HG03159 (cell line): ENCODE measurements around the gene DTNB.

Experiments
- ATAC-seq: cut with Tn5 transposase; IDR thresholded peaks from one replicate; pipeline ENCODE4 v1.9.1; 2021; ENCODE audit warnings: mild to moderate bottlenecking, moderate library complexity; ENCODE audit not compliant: unreplicated experiment

The DTNB gene

DNA sequence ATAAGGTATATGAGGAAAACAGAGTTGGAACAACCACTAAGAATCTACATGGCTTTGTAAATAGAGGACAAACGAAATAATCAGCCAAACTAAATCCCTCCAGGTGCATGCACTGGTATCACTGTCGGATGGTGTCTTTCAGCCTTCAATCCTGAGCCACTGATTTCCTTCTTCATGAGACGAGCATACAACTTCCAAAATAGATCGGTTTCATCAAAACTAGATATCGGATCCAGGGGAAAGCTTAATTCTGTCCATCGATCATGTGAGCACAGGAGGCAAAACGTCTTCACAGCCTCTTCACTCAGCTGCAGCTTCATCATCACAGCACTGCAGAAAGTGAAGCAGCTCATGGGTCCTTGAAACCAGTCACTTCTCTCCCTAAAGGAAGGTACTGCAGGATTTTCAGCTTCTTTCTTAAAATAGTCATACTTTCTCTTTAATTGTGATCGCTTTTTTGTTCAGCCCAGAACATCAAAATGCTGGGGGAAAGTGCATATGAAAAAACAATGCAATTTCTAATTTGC, 80.5 kb downstream of the DTNB start:
- no peak for ATAC-seq

DNA sequence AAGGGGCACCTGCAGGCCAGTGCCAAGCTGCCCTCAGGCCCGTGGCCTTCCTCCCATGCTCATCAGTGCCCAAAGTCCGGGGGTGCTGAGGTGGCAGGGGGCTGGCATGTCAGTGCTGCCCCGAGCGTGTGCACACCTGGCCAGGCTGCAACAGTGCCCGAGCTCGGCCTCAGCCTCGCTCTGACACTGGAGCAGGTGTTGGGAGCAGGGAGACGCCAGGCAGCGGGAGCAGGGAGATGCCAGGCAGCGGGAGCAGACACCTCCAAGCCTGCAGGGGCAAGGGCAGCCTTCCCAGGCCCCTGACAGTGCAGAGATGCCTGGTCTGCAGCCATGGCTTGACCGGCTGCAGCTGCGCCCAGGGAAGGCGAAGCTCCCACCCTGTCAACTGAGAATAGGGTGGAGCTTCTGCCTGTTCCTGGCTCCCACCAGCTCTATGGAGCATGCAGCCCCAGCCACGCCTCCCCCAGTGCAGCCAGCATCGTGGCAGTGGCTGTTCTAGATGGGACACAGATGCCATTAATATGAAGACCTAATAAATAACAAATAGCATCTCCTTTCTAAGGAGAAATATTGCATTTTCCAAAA, 82.4 kb downstream of the DTNB start:
- no peak for ATAC-seq

DNA sequence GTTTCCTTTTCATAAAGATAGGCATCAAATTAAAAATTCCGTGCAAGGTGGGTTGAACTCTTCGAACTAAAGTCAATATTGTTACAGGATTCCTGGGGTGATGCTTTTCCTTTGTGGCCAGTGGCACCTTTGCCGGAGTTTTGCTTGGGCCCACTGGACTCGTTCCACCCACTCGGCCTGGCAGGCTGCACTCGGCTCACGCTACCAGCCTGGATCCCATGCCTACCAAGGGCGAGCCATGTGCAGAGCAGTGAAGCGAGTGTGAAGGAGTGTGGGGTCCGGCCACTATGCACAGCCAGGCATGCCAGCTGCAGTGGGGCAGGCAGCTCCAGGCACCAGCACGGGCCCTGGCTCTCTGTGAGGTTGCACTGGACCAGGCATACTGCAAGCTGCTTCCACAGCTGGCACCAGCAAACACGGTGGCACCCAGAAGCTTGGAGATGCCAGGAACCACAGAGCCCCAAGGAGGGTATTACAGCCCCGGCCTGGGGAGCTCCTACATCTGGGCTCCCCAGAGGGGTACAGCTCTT, 83.6 kb downstream of the DTNB start:
- ATAC-seq: no peak

DNA sequence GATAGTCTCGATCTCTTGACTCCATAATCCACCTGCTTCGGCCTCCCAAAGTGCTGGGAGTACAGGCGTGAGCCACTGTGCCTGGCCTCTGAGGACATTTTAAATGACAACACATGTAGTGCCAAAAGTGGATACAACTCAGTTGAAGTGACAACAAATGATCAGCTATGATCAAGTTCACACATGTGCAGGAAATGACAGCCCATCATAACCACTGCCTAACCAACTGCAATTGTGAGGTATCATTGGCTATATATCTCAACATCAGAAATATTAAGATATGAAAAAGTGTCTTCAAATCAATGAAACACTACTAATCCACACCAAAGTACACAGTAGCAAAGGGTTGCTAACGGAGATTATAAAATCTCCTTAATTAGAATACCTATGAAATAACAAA, 84.8 kb downstream of the DTNB start:
- no peak for ATAC-seq

DNA sequence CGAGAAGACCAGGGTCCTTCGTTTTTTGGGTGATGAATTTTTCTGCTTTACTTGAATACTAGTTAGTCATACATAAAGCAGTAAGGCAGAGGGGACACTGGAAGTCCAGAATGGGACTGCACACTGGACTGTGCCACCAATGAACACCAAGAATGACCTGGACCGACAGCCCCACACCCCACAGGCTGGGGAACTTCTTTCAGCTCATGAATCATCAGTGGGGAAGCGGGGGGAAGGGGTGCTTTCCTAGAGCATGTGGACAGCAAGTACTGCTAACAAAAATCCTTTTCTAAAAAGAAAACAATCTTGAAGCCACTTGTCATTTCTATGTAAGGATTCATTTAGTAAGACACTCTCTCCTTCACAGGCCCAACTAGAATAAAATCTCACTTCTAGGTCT, 86.0 kb downstream of the DTNB start:
- ATAC-seq: no peak

DNA sequence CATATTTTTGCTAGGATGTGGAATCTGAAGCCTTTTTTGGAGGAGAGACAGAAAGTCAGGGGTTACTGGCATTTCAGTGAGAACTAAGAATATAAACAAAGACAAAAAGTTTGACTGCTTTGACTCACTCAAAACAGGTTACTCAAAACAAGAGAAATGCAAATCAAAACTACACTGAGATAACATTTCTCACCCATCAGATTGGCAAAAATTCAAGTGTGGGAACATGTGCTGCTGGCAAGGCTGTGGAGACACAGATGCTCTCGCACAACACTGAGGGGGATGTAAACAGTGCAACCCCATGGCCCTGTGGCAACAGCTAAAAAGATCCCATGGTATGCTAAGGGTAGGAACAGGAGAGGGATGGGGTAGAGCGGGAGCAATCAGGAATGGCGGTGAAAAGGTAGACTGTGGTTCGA, 86.6 kb downstream of the DTNB start:
- ATAC-seq: peak; percentile 72

DNA sequence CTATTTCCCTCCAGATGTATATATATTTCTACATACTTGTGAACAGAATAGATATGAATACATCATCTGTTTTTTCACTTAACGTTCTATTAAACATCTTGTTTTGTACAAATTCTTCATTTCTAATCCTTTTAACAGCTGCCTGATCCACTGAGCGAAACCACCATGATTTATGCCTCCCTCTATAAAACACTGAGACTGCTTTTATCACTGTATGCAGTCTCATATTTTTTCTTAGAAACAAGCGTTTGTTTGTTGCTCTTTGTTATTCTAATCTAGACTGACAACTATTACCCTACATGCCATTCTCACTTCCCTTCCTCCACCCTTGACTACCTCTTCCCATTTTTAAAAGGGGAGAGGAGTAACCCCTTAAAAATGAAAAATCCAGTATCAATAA, 88.2 kb downstream of the DTNB start:
- ATAC-seq: no peak

DNA sequence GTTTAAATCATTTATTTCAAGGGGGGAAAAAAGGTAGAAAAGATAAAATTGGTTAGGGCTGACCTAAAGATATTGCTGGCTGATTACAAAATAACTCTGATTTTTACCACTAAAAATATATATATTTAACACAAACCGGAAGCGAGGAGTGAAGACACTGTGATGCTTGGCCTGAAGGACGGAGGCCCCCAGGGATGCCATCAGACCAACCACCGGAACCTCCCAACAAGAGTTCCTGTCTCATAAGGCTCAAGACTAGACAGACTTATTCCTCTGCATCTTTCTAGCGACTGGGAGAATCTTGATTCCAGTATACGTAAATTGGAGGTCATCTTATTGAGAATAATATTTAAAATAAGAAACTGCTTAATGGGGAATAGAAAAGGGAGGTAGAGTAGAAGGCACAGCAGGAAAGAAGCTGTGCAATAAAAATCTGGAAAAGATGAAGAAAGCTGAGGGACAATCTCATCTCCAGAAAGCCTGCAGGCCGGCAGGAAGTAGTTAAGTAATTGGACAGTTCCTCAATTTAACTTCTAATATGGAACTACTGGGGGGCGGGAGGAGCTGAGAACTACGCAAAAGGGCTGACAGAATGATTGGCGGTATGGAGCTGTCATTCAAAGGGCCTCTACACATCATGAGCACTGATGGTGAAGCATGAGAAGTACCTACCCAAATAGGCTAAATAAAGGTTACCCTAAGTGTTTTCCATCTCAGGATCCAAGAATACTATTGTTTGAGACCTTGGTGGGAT, 91.1 kb downstream of the DTNB start:
- ATAC-seq: peak; percentile 48

DNA sequence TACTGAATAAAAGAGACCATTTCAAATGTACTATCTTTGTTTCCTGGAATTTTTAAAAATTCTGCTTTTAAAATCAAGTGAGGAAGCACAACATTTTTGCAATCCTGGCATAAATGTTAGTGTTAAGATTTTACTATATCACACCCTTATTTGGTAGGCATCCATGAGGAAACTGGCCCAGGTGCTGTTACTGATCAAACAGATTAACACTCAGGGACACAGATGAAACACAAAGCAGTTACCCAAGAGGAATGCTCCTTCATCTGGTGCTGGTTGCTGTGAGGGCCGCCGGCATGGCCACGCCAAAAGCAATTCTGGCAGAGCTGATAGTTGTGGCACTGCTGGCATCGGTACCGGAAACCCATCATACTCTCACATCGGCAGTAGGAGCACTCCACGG, 96.8 kb downstream of the DTNB start:
- ATAC-seq: no peak

DNA sequence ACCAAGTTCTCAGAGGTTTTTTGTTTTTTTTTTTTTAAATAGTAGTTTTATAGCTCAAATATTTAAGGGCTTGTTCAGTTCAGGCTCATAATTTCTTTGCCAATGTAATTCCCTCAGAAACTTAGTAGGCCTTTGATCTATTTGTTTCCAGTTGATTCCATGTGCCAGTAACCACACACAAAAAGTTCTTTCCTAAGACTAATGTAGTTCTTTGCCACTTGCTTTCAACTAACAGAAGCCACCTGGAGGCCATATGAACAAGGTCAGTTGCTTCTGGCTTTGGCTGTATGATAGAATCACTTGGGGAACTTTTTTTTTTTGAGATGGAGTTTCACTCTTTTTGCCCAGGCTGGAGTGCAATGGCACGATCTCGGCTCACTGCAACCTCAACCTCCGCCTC, 100.7 kb downstream of the DTNB start:
- no peak for ATAC-seq

DNA sequence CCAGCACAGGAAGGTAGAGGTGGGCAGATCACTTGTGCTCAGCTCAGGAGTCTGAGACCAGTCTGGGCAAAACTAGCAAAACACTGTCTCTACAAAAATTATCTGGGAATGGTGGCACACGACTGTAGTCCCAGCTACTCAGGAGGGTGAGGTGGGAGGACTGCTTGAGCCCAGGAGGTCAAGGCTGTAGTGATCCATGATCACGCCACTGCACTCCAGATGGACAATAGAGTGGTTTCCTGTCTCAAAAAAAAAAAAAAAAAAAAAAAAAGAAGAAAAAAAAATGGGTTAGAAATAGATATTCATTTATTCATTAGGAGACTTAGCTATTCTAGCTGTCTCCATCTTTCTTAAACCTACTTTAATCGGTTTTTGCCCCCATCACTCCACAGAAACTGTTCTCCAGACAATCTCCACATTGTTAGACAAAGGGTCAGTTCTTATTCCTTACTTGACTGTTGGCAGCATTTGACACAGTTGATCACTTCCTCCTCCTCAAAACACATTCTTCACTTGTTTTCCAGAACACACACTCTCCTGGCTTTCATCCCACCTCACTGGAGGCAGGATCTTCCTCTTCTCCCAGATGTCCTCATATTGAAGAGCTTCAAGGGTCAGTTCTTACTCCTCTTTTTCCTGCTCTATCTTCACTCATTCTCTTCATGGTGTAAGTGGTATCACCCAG, 103.1 kb downstream of the DTNB start:
- ATAC-seq: no peak

DNA sequence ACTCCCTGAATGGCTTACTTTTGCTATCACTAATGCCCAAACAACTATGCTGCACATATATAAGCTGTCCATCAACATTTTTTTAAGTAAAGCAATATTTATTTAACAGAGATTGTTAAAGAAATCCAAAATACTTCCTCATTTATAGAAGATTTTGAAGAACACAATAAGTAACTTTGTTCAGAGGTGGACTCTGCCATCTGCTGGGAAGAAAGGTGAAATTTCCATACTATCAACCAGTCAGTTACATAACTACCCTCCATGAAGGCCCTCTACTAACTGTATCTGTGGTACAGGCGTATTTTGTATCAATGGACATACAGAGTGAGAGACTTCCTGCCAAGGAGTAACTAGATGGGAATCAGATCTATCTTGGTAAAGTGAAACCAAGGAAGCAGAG, 106.0 kb downstream of the DTNB start:
- no peak for ATAC-seq

DNA sequence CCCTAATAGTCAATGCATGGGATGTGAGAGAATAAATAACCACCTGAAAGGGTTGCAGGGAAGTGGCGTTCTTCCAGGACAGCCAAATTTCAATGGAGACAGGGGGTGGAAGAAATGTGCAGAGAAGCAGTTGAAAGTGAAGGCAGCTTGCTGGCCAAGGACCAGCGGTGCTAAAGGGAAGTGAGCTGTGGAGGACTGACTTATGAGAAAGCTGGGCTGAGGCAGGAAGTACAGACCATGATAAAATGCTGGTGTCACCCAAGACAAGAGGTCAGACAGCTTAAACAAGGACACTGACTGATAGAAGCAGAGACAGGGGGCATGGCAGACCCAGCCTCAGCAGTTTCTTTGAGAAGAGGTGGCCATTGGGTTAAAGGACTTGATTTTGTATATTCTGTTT, 106.7 kb downstream of the DTNB start:
- peak; percentile 74 for ATAC-seq

DNA sequence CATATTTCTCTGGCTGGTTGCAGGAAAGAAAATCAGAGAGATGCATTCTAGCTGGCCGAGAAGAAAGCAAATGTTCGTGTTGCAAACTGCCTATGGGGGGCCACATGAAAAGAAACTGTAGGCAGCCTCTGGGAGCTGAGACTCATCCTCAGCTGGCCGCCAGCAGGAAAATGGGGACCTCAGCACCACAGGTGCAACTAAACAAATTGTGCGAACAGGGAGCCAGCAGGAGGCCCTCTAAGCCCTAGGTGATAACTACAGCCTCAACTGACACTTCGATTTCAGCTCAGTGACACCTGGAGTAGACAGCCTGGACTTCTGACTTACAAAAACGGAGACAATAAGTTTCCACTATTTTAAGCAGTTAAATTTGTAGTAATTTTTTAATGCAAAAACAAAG, 107.3 kb downstream of the DTNB start:
- no peak for ATAC-seq

DNA sequence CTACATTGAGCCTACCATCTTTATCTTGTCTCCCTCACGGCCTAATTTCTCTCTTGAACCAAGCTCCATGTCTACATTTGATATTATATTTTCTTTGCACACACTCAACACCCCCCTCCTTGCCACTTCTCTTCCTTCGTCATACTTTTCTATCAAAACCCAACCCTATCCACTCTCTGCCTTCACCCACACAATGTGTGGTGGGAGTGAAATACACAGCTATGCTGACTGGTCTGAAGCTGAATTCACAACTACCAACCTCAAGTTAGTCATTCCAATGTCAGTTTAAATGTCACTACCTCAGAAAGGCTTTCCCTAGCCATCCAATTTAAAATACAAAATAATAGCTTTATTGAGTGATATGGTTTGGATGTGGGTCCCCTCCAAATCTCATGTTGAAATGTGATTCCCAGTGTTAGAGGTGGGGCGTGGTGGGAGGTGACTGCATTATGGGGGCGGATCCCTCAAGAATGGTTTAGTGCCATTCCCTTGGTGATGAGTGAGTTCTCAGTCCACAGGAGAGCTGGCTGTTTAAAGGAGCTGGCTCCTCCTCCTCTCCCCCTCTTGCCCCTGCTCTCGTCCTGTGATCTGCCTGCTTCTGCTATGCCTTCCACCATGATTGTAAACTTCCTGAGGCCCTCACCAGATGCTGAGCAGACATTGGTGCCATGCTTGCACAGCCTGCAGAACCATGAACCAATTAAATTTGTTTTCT, 112.1 kb downstream of the DTNB start:
- ATAC-seq: no peak

DNA sequence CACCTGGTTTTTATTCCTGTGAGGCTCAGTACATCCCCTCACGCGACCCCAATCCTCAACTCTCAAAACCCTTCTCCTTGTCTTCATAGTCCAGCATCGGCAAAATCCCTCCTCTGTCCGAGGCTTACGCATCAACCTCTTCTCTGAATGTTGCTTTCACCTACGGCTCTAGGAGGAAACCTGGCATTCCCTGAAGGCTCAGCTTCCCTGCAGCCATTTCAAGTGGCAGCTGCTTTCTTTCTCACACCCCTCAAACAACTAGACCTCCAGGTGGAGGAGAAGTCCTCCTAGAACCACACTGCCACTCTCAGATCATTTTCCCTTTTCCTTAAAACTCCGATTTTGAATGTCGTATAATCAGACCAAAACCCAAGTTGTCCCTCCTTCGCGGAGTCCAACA, 114.2 kb downstream of the DTNB start:
- ATAC-seq: no peak

DNA sequence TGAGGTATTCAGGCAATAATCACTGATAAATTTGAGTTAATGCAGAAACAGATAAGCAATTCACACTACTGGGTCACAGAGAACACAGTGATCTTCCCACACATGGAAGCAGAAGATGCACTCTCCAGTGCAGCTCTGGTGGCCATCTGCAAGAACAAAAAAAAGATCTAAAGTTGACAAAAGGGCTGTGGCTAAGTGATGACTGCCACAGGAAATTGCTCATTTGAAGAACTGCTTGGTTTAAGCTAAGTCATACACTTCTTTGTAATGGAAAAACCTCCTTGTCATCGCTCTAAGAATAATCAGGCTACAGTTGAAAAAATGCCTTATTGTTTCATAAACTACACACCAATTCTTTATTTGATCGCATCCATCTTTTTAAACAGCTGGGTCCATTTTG, 115.1 kb downstream of the DTNB start:
- ATAC-seq: peak; percentile 59

DNA sequence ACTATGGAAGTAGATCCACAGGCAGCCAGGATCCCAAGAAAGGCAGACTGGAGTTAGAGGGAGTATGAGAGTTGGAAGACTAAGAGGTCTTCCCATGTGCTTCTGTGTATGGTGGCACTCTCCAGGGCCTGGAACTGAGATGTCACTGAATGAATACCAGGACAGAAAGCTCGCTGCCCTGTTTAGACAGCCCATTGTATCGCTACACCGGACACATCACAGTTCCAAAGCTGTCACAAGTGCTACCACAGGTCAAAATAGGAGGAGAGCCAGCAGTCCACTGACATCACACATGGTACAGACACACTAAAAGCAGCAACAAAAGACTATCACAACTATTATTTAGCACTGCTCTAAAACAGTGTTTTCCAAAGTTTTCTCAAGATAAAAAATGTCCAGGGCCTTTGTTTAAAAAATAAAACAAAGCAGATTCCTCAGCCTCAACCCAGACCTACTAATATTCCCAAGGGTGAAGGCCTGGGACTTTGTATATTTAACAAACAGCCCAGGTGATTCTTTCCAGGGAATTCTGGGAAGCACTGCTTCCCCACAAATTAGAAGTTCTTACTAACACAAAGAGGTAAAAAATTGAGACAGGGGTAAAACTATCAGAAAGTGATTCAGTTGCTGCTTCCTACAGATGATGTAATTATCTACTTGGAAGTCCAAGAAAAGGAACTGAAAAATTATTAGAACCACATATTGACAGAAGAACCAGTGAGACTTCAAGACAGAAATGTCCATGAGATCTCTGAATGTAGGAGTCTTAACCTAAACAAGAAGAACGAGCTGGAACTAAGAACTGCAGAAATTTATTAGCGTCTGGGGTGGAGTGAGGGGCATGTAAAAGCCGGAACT, 116.0 kb downstream of the DTNB start:
- ATAC-seq: no peak

DNA sequence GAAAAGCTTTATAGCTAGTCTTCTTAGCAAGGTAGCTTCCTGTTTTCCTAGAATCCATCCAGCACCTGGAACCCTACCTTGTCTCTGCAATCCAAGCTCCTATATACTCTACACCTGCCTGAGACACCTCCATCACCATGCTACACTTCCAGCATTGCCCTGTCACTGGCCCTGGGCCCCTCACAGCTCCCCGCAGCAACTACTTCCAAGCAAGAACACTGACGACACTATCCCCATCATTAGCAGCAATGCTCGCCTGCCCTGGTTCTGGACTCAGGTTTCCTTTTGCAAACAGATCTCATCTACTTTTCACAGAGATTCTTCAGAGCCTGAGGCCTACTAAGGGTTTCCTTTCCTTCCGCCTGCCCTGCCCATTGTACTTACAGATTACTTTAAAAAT, 121.1 kb downstream of the DTNB start:
- no peak for ATAC-seq

DNA sequence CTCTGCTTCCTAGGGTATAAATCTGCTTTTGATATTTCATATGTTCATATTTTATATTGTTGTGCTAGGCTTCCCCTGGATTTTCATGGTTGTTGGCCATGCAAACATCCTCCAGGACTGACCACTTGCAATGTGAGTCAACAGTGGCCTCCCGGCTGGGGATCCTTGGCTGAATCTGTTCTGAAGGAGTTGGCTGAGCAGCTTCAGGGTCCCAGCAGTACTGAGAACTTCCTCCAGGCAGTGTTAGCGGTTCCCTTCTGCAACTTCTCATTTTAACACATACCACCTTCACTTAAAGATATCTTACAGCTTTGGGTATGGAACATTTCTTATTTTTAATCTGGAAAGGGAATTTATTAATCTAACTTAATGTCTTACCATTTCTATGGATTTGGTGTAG, 122.1 kb downstream of the DTNB start:
- no peak for ATAC-seq
